Measurements from ENCODE around the gene OPTC.

- TF ChIP-seq CTCF (IDR thresholded peaks at IDR 0.05; ENCODE audit: low read depth, low read length) = no peak
- no peak for TF ChIP-seq POLR2A (IDR thresholded peaks at IDR 0.05; ENCODE audit: extremely low read depth, insufficient read length)
- no peak for TF ChIP-seq MAX (IDR thresholded peaks at IDR 0.05; ENCODE audit: low read depth, low read length)
These were observed 59.5 kb downstream of the OPTC start for GRCh38 chr1:203553496-203553895.

Measured in NB4 (cell line).